A204.1 (cell line): Measurements from ENCODE around the gene VAMP5.
"Not testable (repeated sequence)": the region's sequence is repeated elsewhere in the genome, so short reads cannot be mapped to it uniquely, and the experiment has no call there.

Experiments
- FAIRE-seq: peaks from 2 replicates; lab custom pipeline; 2012; peaks lifted over from hg19 to GRCh38; lab: Jason Lieb, UNC

Gene VAMP5

GRCh38 chr2:85584354-85584856, at the start of gene VAMP5:
TSS of gene VAMP5 (plus strand) at chr2:85584431. CDS start at chr2:85584491, 60 bp downstream.
- FAIRE-seq = no peak

- FAIRE-seq = no peak
These were observed 49.4 kb upstream of the VAMP5 start for GRCh38 chr2:85534881-85535280.

- no peak for FAIRE-seq
These were observed 47.8 kb upstream of the VAMP5 start for GRCh38 chr2:85536479-85536878.

GRCh38 chr2:85537600-85538506, 46.4 kb upstream of the VAMP5 start:
- FAIRE-seq = no peak

DNA sequence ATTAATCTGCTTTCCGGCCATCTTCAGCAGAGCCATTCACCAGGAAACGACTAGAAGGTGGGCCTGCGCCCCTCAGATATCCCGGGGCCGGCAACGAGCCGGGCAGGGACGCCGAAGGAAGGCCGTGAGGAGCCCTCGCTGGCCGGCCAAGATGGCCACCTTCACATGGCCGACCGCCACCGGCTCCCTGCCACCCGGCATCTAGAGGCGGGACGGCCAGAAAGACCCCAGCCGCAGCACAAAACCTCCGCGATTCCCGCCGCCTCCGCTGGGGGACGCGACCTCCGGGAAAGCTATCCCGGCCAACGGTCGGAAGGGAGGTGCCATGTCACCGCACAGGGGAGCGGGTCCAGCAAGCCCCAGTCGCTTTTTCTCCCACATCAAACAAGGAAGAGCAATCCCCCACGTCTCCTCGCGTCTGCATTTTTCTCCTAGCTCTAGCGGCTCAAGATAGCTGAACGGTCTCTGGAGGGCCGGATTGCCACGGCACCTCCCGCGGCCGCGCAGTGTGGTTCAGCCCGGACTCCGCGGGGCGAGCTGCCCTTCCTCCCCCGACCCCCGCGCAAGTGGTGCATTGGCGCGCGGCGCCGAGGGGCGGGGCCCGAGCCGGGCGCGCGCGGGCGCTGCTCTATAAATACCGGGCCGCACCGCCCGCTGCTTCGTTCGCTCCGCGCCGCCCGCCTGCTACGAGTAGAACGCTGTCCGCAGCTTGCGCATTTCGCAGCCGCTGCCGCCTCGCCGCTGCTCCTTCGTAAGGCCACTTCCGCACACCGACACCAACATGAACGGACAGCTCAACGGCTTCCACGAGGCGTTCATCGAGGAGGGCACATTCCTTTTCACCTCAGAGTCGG, 45.5 kb upstream of the VAMP5 start, which contains the start of gene MAT2A:
Gene MAT2A (plus strand): TSS at position 662 of the 854 bp plus-strand sequence. CDS start 120 bp downstream, at position 782.
- no peak for FAIRE-seq

- FAIRE-seq = no peak
These were observed 44.7 kb upstream of the VAMP5 start for GRCh38 chr2:85539361-85540132.

- FAIRE-seq = no peak
These were observed 44.0 kb upstream of the VAMP5 start for GRCh38 chr2:85540133-85540648.

DNA sequence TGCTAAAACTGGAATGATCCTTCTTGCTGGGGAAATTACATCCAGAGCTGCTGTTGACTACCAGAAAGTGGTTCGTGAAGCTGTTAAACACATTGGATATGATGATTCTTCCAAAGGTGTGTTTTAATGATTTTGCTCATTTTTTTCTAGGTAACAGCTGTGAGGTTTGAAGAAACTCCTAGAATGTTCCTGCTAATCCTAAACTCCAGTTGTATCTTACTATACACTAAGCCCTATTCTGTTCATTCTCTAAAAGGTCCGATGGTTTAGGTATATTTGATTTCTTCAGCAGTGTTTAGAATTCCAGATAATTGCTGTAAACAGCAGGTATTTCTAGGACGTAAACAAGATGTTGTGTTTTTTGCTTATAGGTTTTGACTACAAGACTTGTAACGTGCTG, 43.0 kb upstream of the VAMP5 start:
- no peak for FAIRE-seq

DNA sequence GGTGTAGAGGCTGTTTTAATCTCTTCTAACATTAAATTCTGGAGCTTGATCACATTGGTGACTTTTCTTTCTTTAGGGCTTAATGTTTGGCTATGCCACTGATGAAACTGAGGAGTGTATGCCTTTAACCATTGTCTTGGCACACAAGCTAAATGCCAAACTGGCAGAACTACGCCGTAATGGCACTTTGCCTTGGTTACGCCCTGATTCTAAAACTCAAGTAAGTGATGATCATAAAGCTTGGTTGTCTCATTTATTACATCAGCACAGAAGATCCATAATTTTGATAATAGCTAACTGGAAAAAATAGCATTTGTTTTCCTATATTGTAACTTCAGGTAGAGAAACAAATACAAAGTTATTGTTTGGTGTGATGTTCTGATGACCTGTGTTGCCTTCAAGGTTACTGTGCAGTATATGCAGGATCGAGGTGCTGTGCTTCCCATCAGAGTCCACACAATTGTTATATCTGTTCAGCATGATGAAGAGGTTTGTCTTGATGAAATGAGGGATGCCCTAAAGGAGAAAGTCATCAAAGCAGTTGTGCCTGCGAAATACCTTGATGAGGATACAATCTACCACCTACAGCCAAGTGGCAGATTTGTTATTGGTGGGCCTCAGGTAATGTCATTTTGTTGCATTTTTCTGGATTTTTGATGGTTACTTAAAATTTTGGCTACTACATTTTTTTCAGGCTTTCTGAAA, 42.3 kb upstream of the VAMP5 start:
- FAIRE-seq = no peak

DNA sequence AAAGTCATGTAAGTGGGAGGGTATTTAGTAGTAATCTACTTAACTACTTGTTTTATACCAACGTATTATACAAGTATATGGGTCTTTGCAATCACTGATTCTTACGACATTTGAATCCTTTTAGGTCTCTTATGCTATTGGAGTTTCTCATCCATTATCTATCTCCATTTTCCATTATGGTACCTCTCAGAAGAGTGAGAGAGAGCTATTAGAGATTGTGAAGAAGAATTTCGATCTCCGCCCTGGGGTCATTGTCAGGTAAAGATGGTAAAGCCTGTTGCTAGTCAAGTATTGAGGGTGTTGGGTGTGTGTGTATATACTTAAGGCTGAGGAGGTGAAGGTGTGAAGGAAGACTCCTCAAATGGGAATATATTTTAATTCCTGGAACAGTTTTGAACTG, 41.5 kb upstream of the VAMP5 start:
- no peak for FAIRE-seq

GRCh38 chr2:85544254-85544691, 40.0 kb upstream of the VAMP5 start:
- FAIRE-seq = not testable (repeated sequence)

DNA sequence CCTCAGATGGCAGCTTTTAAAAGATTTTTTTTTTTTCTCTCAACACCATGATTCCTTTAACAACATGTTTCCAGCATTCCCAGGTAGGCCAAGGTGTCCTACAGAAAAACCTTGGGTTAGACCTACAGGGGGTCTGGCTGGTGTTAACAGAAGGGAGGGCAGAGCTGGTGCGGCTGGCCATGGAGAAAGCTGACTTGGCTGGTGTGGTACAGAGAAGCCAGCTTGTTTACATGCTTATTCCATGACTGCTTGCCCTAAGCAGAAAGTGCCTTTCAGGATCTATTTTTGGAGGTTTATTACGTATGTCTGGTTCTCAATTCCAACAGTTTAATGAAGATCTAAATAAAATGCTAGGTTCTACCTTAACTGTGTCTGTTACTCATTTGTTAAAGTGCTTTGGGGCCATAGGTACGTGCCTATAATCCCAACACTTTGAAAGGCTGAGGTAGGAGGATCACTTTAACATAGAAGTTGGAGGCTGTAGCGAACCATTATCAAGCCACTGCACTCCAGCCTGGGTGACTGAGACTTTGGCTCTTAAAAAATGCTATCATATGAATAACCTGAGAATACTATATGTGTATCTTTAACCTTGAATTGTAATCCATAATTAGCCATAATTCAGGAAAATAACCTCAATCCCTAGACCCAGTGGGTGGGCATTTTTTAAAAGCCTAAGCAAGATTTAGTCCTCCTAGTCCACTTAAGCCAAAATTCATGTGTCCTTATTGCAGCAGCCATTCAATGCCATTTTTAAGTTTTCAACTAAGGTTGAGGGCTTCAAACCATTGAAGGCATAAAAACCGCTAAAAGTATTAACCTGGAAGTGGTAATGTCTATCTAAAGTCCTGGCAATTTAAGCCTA, 39.1 kb upstream of the VAMP5 start:
- FAIRE-seq = not testable (repeated sequence)

DNA sequence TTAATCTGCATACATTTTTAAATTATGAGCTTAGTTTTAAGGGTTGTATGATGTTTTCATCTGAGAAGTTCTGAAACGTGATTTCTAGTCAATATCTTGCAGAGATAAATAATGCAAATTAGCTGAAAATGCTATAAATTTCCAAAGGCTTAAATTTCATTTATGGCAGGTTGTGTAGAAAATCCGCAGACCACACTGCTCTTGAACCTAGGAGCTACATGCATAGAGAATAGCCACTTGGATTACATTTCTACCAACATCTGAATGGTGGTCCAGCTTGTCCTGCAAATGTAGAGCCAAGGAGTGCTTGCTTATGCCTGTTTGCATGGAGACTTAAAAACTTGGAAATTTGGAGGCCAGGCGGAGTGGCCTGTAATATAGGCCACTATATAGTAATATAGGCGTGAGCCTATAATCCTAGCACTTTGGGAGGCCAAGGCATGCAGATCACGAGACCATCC, 38.4 kb upstream of the VAMP5 start:
- FAIRE-seq = no peak

- no peak for FAIRE-seq
These were observed 37.0 kb upstream of the VAMP5 start for GRCh38 chr2:85547089-85547858.

- no peak for FAIRE-seq
These were observed 36.2 kb upstream of the VAMP5 start for GRCh38 chr2:85547859-85548607.

- no peak for FAIRE-seq
These were observed 35.7 kb upstream of the VAMP5 start for GRCh38 chr2:85548608-85548900.

DNA sequence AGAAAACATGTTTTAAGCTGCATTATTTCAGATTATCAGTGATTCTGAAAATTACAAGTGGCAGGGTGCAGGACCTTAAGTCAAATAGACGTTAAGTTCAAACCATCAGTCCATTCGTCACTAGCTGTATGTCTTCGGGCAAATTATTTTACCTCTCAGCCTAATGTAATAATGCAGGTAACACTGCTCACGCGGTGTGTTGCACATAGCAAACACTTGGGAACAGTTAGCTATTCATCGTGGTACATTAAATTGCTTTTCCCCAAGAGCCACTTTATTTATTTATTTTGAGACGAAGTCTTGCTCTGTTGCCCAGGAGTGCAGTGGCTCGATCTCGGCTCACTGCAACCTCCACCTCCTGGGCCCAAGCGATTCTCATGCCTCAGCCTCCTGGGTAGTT, 35.1 kb upstream of the VAMP5 start:
- FAIRE-seq = no peak

GRCh38 chr2:85549826-85550225, 34.4 kb upstream of the VAMP5 start:
- no peak for FAIRE-seq

DNA sequence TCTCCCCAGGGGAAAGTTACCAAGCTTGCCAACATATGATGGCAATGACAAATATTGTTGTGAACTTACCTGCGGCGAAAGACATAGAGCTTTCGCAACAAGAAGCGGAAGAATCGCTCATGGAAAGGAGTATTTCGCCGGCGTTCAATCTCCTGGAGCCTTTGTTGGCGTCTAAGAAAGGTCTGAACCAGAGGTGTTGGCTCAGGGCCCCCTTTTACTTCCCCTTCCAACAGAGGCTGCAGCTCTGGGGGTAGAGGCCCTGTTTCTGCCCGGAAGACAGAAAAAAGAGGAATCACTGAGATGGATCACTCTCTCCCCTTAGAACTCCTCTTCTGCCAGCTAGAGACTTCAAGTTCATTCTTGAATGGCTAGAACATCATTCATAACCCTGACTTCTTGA, 33.7 kb upstream of the VAMP5 start:
- FAIRE-seq = no peak
